H9 (cell line): ENCODE measurements around the gene ACAP2. TPM values are rescaled to one million over a fixed set of nuclear protein-coding genes. Genes with fewer than 3 reads are reported as not detected.

Source experiments
- DNase-seq: peaks from one replicate; pipeline ENCODE4 v3.0.0-alpha.2; 2017
- H2AFZ ChIP-seq: one replicate; pipeline ENCODE4 v1.6.1; 2013; ENCODE audit warnings: mild to moderate bottlenecking, low read length, control low read depth, moderate library complexity
- H2AK5ac ChIP-seq: 2 replicates; pipeline ENCODE4 v1.6.1; 2013; ENCODE audit warnings: low read length, control low read depth, mixed read lengths; ENCODE audit not compliant: insufficient read length
- H2BK120ac ChIP-seq: one replicate; pipeline ENCODE4 v1.6.1; 2013; ENCODE audit warnings: low read depth, mild to moderate bottlenecking, low read length, control low read depth, inconsistent platforms; ENCODE audit not compliant: poor library complexity, severe bottlenecking
- H2BK12ac ChIP-seq: 2 replicates; pipeline ENCODE4 v1.6.1; 2013; ENCODE audit warnings: low read length, control low read depth, mixed read lengths, low read depth; ENCODE audit not compliant: insufficient read length
- H2BK15ac ChIP-seq: 2 replicates; pipeline ENCODE4 v1.6.1; 2013; ENCODE audit warnings: low read depth, low read length, control low read depth
- H2BK20ac ChIP-seq: one replicate; pipeline ENCODE4 v1.6.1; 2013; ENCODE audit warnings: low read depth, mild to moderate bottlenecking, low read length, control low read depth, inconsistent platforms; ENCODE audit not compliant: poor library complexity, severe bottlenecking
- H2BK5ac ChIP-seq: 2 replicates; pipeline ENCODE4 v1.6.1; 2013; ENCODE audit warnings: low read length, control low read depth, mixed read lengths; ENCODE audit not compliant: insufficient read length
- H3K14ac ChIP-seq: 2 replicates; pipeline ENCODE4 v1.6.1; 2013; ENCODE audit warnings: low read length, control low read depth; ENCODE audit not compliant: insufficient read depth
- H3K18ac ChIP-seq: 2 replicates; pipeline ENCODE4 v1.6.1; 2013; ENCODE audit warnings: low read depth, mild to moderate bottlenecking, mixed read lengths, low read length, control low read depth; ENCODE audit not compliant: insufficient read length
- H3K23ac ChIP-seq: 2 replicates; pipeline ENCODE4 v1.6.1; 2013; ENCODE audit warnings: low read length, control low read depth, mixed read lengths, low read depth; ENCODE audit not compliant: insufficient read length
- H3K23me2 ChIP-seq: 2 replicates; pipeline ENCODE4 v1.6.1; 2013; ENCODE audit warnings: low read depth, mild to moderate bottlenecking, mixed read lengths, low read length, control low read depth; ENCODE audit not compliant: insufficient read length, poor library complexity, severe bottlenecking
- H3K27ac ChIP-seq: 2 replicates; pipeline ENCODE4 v1.5.1; 2013; ENCODE audit warnings: low read length, control low read depth, mixed read lengths, low read depth; ENCODE audit not compliant: insufficient read length
- H3K27me3 ChIP-seq: 2 replicates; pipeline ENCODE4 v1.6.1; 2013; ENCODE audit warnings: low read length, control low read depth, inconsistent platforms; ENCODE audit not compliant: insufficient read depth
- H3K4ac ChIP-seq: 2 replicates; pipeline ENCODE4 v1.6.1; 2013; ENCODE audit warnings: low read depth, mild to moderate bottlenecking, control low read depth, inconsistent platforms, low read length, moderate library complexity
- H3K4me1 ChIP-seq: 2 replicates; pipeline ENCODE4 v1.6.1; 2013; ENCODE audit warnings: low read length, control low read depth, inconsistent platforms; ENCODE audit not compliant: insufficient read depth
- H3K4me2 ChIP-seq: 2 replicates; pipeline ENCODE4 v1.6.1; 2013; ENCODE audit warnings: low read length, control low read depth, mixed read lengths; ENCODE audit not compliant: insufficient read length, insufficient read depth
- H3K56ac ChIP-seq: 2 replicates; pipeline ENCODE4 v1.6.1; 2013; ENCODE audit warnings: low read depth, mild to moderate bottlenecking, mixed read lengths, low read length, control low read depth; ENCODE audit not compliant: insufficient read length
- H3K79me1 ChIP-seq: 2 replicates; pipeline ENCODE4 v1.6.1; 2013; ENCODE audit warnings: low read depth, mild to moderate bottlenecking, moderate library complexity, low read length, control low read depth, inconsistent platforms; ENCODE audit not compliant: insufficient read depth, poor library complexity, severe bottlenecking
- H3K79me2 ChIP-seq: 2 replicates; pipeline ENCODE4 v1.6.1; 2013; ENCODE audit warnings: low read length, control low read depth, inconsistent platforms; ENCODE audit not compliant: insufficient read depth
- H3K9ac ChIP-seq: 2 replicates; pipeline ENCODE4 v1.6.1; 2013; ENCODE audit warnings: low read length, control low read depth, mixed read lengths; ENCODE audit not compliant: insufficient read length; ENCODE audit errors: extremely low read depth
- H3K9me3 ChIP-seq: one replicate; pipeline ENCODE4 v1.6.1; 2013; ENCODE audit warnings: low read depth, low read length, inconsistent platforms; ENCODE audit not compliant: control insufficient read depth
- H3T11ph ChIP-seq: one replicate; pipeline ENCODE4 v1.6.1; 2013; ENCODE audit warnings: mild to moderate bottlenecking, low read length, control low read depth, inconsistent platforms
- H4K20me1 ChIP-seq: one replicate; pipeline ENCODE4 v1.6.1; 2013; ENCODE audit not compliant: control insufficient read depth, insufficient read length, insufficient read depth
- H4K5ac ChIP-seq: 2 replicates; pipeline ENCODE4 v1.6.1; 2013; ENCODE audit warnings: low read depth, mild to moderate bottlenecking, mixed read lengths, low read length, control low read depth; ENCODE audit not compliant: insufficient read length
- H4K8ac ChIP-seq: replicated peaks from 2 replicates; pipeline ENCODE4 v1.6.1; 2013; ENCODE audit warnings: low read length, control low read depth, mixed read lengths, low read depth; ENCODE audit not compliant: insufficient read length
- H4K91ac ChIP-seq: 2 replicates; pipeline ENCODE4 v1.6.1; 2013; ENCODE audit warnings: low read depth, mild to moderate bottlenecking, moderate library complexity, mixed read lengths, low read length, control low read depth; ENCODE audit not compliant: insufficient read length
- H3K27ac Mint-ChIP-seq, 3 experiments: 2 replicates in 2 of 3; 3 replicates in 1 of 3; pipeline ENCODE4 v1.8.0; 2020 to 2021; ENCODE audit warnings: mixed read lengths in 3 of 3, mild to moderate bottlenecking in 1 of 3, moderate library complexity in 1 of 3
- H3K27me3 Mint-ChIP-seq: 2 replicates; pipeline ENCODE4 v1.8.0; 2021; ENCODE audit warnings: low read depth, mild to moderate bottlenecking, moderate library complexity, mixed read lengths
- H3K36me3 Mint-ChIP-seq, 3 experiments: 2 replicates in 2 of 3; 3 replicates in 1 of 3; pipeline ENCODE4 v1.8.0; 2020 to 2021; ENCODE audit warnings: low read depth in 3 of 3, mixed read lengths in 3 of 3; ENCODE audit not compliant: insufficient read depth in 1 of 3
- H3K4me1 Mint-ChIP-seq, 2 experiments: 2 replicates each; pipeline ENCODE4 v1.8.0; 2020; ENCODE audit warnings: mixed read lengths in 2 of 2
- H3K4me3 Mint-ChIP-seq, 2 experiments: 2 replicates in 1 of 2; 3 replicates in 1 of 2; pipeline ENCODE4 v1.8.0; 2020 to 2021; ENCODE audit warnings: mild to moderate bottlenecking in 2 of 2, mixed read lengths in 2 of 2, moderate library complexity in 1 of 2
- H3K9me3 Mint-ChIP-seq, 2 experiments: 2 replicates in 1 of 2; 3 replicates in 1 of 2; pipeline ENCODE4 v1.8.0; 2020; ENCODE audit warnings: mild to moderate bottlenecking in 2 of 2, mixed read lengths in 2 of 2, moderate library complexity in 1 of 2
- CTCF ChIP-seq: fragments of 200-600 bp; sonication (generic); conservative IDR thresholded peaks from 3 replicates; pipeline ENCODE4 v1.8.0; 2021; ENCODE audit warnings: antibody characterized with exemption, mild to moderate bottlenecking
- WGBS: extraction: QIAGEN DNeasy Blood & Tissue Kit; methylation state at CpG from one replicate; pipeline ENCODE4 v1.1.7; 2013; ENCODE audit warnings: missing lambda C conversion rate, low lambda C conversion rate, mixed read lengths; ENCODE audit not compliant: insufficient read length; ENCODE audit errors: extremely low coverage; 5-methylcytosine and 5-hydroxymethylcytosine counted together
- total RNA-seq: library from RNA; stranded (reverse); gene quantifications from 2 replicates; pipeline ENCODE4 v1.2.1, GENCODE V29; 2021

Gene ACAP2
- total RNA-seq, 1 experiment from 2014 or later: 30.8 TPM

- Histone ChIP-seq H3K56ac (no peak overlapping the region), H3K9me3 (no peaks in the 10 kb centered on the region), H2BK120ac (no peak overlapping the region), H3K27ac (no peak overlapping the region), H4K5ac (no peak overlapping the region), H3T11ph (no peak overlapping the region), H3K4ac (no peak overlapping the region), H3K4me2 (no peak overlapping the region), H3K79me1 (no peaks in the 10 kb centered on the region), H3K79me2 (no peaks in the 10 kb centered on the region; the same call in 1 of the 2 replicates), H4K8ac (no peak overlapping the region), H2AFZ (no peak overlapping the region), H3K18ac (no peak overlapping the region), H2BK20ac (no peak overlapping the region), H3K23ac (no peak overlapping the region), H2AK5ac (no peak overlapping the region), H4K91ac (no peak overlapping the region), H2BK5ac (no peak overlapping the region), H3K27me3 (no peaks in the 10 kb centered on the region), H2BK15ac (no peak overlapping the region), H2BK12ac (no peak overlapping the region), H3K14ac (no peak overlapping the region), H4K20me1 (no peaks in the 10 kb centered on the region), H3K9ac (no peak overlapping the region), H3K23me2 (no peaks in the 10 kb centered on the region), H3K4me1 (no peaks in the 10 kb centered on the region; the same call in 1 of the 2 replicates)
- H3K9me3 Mint-ChIP-seq: no peaks in the 10 kb centered on the region
- no peak for DNase-seq
- no peak overlapping the region for H3K27ac Mint-ChIP-seq
- no peaks in the 10 kb centered on the region for H3K27me3 Mint-ChIP-seq
- WGBS: no CpG with 5 or more reads among the region's 4 CpGs
- TF ChIP-seq CTCF: no peak
- no peaks in the 10 kb centered on the region for H3K36me3 Mint-ChIP-seq
- H3K4me3 Mint-ChIP-seq: no peak overlapping the region
- peaks cover 22 to 32% of the 10 kb centered on the region in 2 experiments for H3K4me1 Mint-ChIP-seq
Observed at GRCh38 chr3:195395208-195395816, 47.5 kb downstream of the ACAP2 start.
